T47D (cell line): ENCODE results near the gene ZNF136.

ENCODE experiments used
- DNase-seq, 2 experiments: peaks; one replicate each; pipeline versions ENCODE4 v3.0.0 to v3.0.0-alpha.2; 2011 to 2012; ENCODE audit warnings: low read depth in 1 of 2, low spot score in 1 of 2
- JUND ChIP-seq: IDR thresholded peaks from 2 replicates; pipeline ENCODE4 v1.6.1; 2012; ENCODE audit warnings: low read depth
- in situ Hi-C: cut with HindIII; loops from 2 replicates; pipeline ENCODE4 v1.10.0; 2016; ENCODE audit warnings: low sequenced_read_pairs, low pct_unique_long_range_greater_than_20kb

The ZNF136 gene

GRCh38 chr19:12205296-12205695 is 42.4 kb downstream of the ZNF136 start:
- no peak for DNase-seq
- in situ Hi-C loops: no loop called here
- TF ChIP-seq JUND: no peak

GRCh38 chr19:12208221-12208620 is 45.3 kb downstream of the ZNF136 start:
- in situ Hi-C loops: no loop called here

DNA sequence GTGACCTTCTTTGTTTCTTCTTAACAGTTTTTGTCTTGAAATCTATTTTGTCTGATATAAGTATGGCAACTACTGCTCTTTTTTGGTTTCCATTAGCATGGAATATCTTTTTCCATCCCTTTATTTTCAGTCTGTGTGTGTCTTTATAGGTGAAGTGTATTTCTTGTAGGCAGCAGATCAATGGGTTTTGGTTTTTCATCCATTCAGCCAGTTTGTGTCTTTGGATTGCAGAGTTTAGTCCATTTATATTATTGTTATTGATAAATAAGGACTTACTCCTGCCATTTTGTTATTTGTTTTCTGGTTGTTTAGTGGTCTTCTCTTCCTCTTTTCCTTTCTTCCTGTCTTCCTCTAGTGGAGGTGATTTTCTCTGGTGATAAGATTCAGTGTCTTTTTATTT is 54.4 kb downstream of the ZNF136 start:
- DNase-seq: no peak
- TF ChIP-seq JUND: no peak
- in situ Hi-C loops: no loop called here

More at GRCh38 chr19:12208221-12208620, 45.3 kb downstream of the ZNF136 start:
- no peak for DNase-seq
- no peak for TF ChIP-seq JUND

DNA sequence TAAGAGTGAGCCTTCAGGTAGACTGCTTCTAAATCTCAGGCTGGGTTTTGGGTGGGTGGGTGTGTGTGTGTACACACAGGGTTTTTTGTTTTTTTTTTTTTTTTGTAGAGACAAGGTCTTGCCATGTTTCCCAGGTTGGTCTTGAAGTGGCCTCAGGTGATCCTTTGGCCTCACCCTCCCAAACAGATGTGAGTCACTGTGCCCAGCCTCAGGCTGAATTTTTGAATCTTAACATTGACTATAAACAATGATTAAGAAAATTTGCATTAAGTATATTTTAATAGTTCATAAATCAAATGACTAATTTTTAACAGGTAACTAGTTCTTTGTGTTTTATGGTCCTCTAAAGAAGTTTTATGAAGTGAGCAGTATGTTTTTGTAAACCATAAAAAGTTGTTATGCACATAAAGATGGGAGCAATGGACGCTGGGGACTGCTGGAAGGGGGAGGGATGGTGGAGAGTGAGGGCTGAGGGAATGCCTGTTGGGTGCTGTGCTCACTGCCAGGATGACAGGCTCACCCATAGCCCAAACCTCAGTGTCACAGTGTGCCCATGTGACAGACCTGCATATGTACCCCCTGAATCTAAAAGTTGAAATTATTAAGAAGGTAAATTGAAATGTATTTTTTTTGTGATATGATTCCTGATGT is 60.2 kb downstream of the ZNF136 start:
- no peak for DNase-seq
- in situ Hi-C loops: no loop called here
- TF ChIP-seq JUND: no peak

GRCh38 chr19:12224676-12225075 is 61.8 kb downstream of the ZNF136 start:
- in situ Hi-C loops: no loop called here
- no peak for TF ChIP-seq JUND
- DNase-seq: no peak

DNA sequence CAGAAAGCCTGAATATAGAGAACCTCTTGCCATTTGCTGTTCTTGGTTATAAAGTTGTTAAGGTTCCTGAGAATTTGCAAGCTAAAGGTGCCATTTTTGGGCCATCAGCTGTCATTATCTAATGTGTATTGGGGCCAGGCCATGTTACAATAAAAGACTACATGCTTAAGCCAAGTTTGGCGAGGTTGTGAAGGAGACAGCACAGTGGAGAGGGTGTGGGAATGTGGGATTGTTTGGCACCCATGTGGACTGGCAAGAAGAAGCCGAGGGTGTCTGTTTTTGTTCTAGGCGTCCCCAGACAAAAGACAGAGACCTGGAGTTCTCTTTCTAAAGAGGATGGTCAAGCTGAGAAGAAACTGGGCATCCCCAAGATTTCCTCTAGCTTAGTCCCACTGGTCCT is 67.1 kb downstream of the ZNF136 start:
- in situ Hi-C loops: no loop called here
- no peak for DNase-seq
- no peak for TF ChIP-seq JUND

GRCh38 chr19:12230751-12231733 is 68.1 kb downstream of the ZNF136 start:
- DNase-seq: no peak
- in situ Hi-C loops: no loop called here
- TF ChIP-seq JUND: no peak

DNA sequence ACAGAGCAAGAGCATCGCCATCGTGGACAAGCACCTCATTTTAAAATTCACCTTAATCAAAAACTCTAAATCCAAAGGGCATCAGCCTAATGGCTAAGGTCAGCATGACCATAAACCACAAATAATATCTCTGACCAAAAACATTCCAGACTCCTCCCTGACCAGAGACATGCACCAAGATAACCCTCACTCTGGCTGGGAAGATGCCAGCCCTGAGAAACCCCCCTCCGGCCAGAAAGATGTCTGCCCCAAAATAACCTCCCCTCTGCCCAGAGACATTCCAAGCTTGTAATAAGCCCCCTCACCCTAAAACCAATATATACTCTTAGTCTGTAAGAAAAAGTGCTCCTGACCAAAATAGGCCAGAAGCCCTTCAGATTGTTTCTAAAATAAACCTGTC is 70.1 kb downstream of the ZNF136 start:
- in situ Hi-C loops: no loop called here
- TF ChIP-seq JUND: no peak
- DNase-seq: no peak

- no peak for TF ChIP-seq JUND
- DNase-seq: no peak
- in situ Hi-C loops: no loop called here
Observed at GRCh38 chr19:12237143-12237839, 74.4 kb downstream of the ZNF136 start.
